Liver (tissue), 9 donors: ENCODE results near the gene CATSPER4. TPM values are rescaled to one million over a fixed set of nuclear protein-coding genes. Genes with fewer than 3 reads are reported as not detected.

Experiments
- DNase-seq: peaks from one replicate; pipeline ENCODE4 v3.0.0-alpha.2; 2017; ENCODE audit warnings: low spot score
- H3K27ac ChIP-seq, 2 donors: one replicate each; pipeline ENCODE4 v1.7.0; 2013; ENCODE audit warnings: inconsistent platforms in 2 of 2, low read length in 2 of 2, control low read depth in 1 of 2, low read depth in 1 of 2, mild to moderate bottlenecking in 1 of 2
- H3K27me3 ChIP-seq, 4 donors: one replicate each; pipeline versions ENCODE4 v1.6.1 to v1.7.0; 2013; ENCODE audit warnings: low read length in 3 of 4, inconsistent platforms in 1 of 4, mild to moderate bottlenecking in 1 of 4, moderate library complexity in 1 of 4; ENCODE audit not compliant: control insufficient read depth in 4 of 4, insufficient read depth in 4 of 4
- H3K36me3 ChIP-seq, 4 donors: one replicate each; pipeline versions ENCODE4 v1.6.1 to v1.7.0; 2013; ENCODE audit warnings: low read length in 3 of 4, mild to moderate bottlenecking in 3 of 4, low read depth in 1 of 4, moderate library complexity in 1 of 4; ENCODE audit not compliant: control insufficient read depth in 4 of 4, insufficient read depth in 3 of 4
- H3K4me1 ChIP-seq, 4 donors: one replicate each; pipeline versions ENCODE4 v1.6.1 to v1.7.0; 2013; ENCODE audit warnings: low read length in 3 of 4, mild to moderate bottlenecking in 3 of 4, moderate library complexity in 1 of 4; ENCODE audit not compliant: control insufficient read depth in 4 of 4, insufficient read depth in 4 of 4
- H3K4me3 ChIP-seq, 3 donors: one replicate each; pipeline versions ENCODE4 v1.6.1 to v1.7.0; 2013; ENCODE audit warnings: low read length in 3 of 3, control low read depth in 1 of 3, low read depth in 1 of 3, mild to moderate bottlenecking in 1 of 3
- H3K9ac ChIP-seq, 2 donors: one replicate each; pipeline ENCODE4 v1.7.0; 2013; ENCODE audit warnings: low read length in 2 of 2, mild to moderate bottlenecking in 2 of 2, moderate library complexity in 2 of 2, control low read depth in 1 of 2, low read depth in 1 of 2
- H3K9me3 ChIP-seq, 4 donors: one replicate each; pipeline versions ENCODE4 v1.6.1 to v1.7.0; 2013; ENCODE audit warnings: low read length in 3 of 4; ENCODE audit not compliant: control insufficient read depth in 4 of 4
- EGR1 ChIP-seq, 2 donors: IDR thresholded peaks; 2 replicates each; pipeline ENCODE4 v1.6.1; 2016 to 2018; ENCODE audit warnings: antibody characterized with exemption in 2 of 2, low read depth in 2 of 2
- FOXA1 ChIP-seq: IDR thresholded peaks from 2 replicates; pipeline ENCODE4 v1.6.1; 2016; ENCODE audit warnings: antibody characterized with exemption
- FOXA2 ChIP-seq: IDR thresholded peaks from 2 replicates; pipeline ENCODE4 v1.6.1; 2016; ENCODE audit warnings: antibody characterized with exemption
- GABPA ChIP-seq, 2 donors: IDR thresholded peaks in 1 of 2; conservative IDR thresholded peaks in 1 of 2; 2 replicates each; pipeline ENCODE4 v1.6.1; 2016; ENCODE audit warnings: antibody characterized with exemption in 2 of 2, mild to moderate bottlenecking in 1 of 2, moderate library complexity in 1 of 2
- HNF4A ChIP-seq, 2 donors: conservative IDR thresholded peaks; 2 replicates each; pipeline ENCODE4 v1.6.1; 2016; ENCODE audit warnings: antibody characterized with exemption in 2 of 2, mild to moderate bottlenecking in 2 of 2
- HNF4G ChIP-seq: IDR thresholded peaks from 2 replicates; pipeline ENCODE4 v1.6.1; 2016; ENCODE audit warnings: antibody characterized with exemption
- JUND ChIP-seq, 2 donors: IDR thresholded peaks; 2 replicates each; pipeline ENCODE4 v1.6.1; 2016; ENCODE audit warnings: antibody characterized with exemption in 2 of 2
- NR2F2 ChIP-seq: IDR thresholded peaks from 2 replicates; pipeline ENCODE4 v1.6.1; 2016; ENCODE audit warnings: antibody characterized with exemption
- RAD21 ChIP-seq, 2 donors: IDR thresholded peaks; 2 replicates each; pipeline ENCODE4 v1.6.1; 2016; ENCODE audit warnings: antibody characterized with exemption in 2 of 2, mild to moderate bottlenecking in 2 of 2
- RXRA ChIP-seq, 2 donors: IDR thresholded peaks; 2 replicates each; pipeline ENCODE4 v1.6.1; 2017 to 2018; ENCODE audit warnings: antibody characterized with exemption in 2 of 2, mild to moderate bottlenecking in 1 of 2
- SP1 ChIP-seq: IDR thresholded peaks from 2 replicates; pipeline ENCODE4 v1.6.1; 2018; ENCODE audit warnings: antibody characterized with exemption, mild to moderate bottlenecking
- TAF1 ChIP-seq: conservative IDR thresholded peaks from 2 replicates; pipeline ENCODE4 v1.6.1; 2016; ENCODE audit warnings: antibody characterized with exemption, mild to moderate bottlenecking
- YY1 ChIP-seq: IDR thresholded peaks from 2 replicates; pipeline ENCODE4 v1.6.1; 2016; ENCODE audit warnings: antibody characterized with exemption, mild to moderate bottlenecking
- WGBS: extraction: QIAGEN DNeasy Blood & Tissue Kit; methylation state at CpG from one replicate; pipeline ENCODE4 v1.1.7; 2013; 5-methylcytosine and 5-hydroxymethylcytosine counted together
- polyA plus RNA-seq, 2 donors: library from polyadenylated mRNA; stranded (reverse) in 1 of 2; unstranded in 1 of 2; fragments of 200-250 nt in 1 of 2; fragments of >200 nt in 1 of 2; fragmentation: Nextera tagmentation in 1 of 2; extraction: Ambion mirVana in 1 of 2; gene quantifications; one replicate each; pipeline versions ENCODE4 v1.2.1 to v1.2.3, GENCODE V29; 2013 to 2015
- total RNA-seq, 2 donors: library from RNA; depleted of rRNA; stranded (reverse); fragments of >200 nt; gene quantifications; one replicate each; pipeline ENCODE4 v1.2.3, GENCODE V29; 2014
- TF ChIP-seq, protein P1 (sequence below): fragments of 150-350 bp; IDR thresholded peaks from 2 replicates; pipeline ENCODE4 v1.5.1; 2017; ENCODE audit warnings: improper control_type of control experiment, low read depth, low read length; ENCODE audit not compliant: missing input control
- TF ChIP-seq, protein P2 (sequence below): IDR thresholded peaks from 2 replicates; pipeline ENCODE4 v1.6.1; 2016; ENCODE audit warnings: antibody characterized with exemption
- TF ChIP-seq, protein P3 (sequence below): IDR thresholded peaks from 2 replicates; pipeline ENCODE4 v1.6.1; 2016; ENCODE audit warnings: antibody characterized with exemption
- TF ChIP-seq, protein P4 (sequence below): IDR thresholded peaks from 2 replicates; pipeline ENCODE4 v1.6.1; 2016; ENCODE audit warnings: antibody characterized with exemption
- TF ChIP-seq, protein P5 (sequence below): IDR thresholded peaks from 2 replicates; pipeline ENCODE4 v1.6.1; 2016; ENCODE audit warnings: antibody characterized with exemption, mild to moderate bottlenecking
- donor health status: healthy.
- donor health status: healthy.
- donor health status: healthy.
- donor health status: healthy.
- donor health status: healthy.

Gene CATSPER4
- total and polyA plus RNA-seq, 4 donors, result not detected

DNA sequence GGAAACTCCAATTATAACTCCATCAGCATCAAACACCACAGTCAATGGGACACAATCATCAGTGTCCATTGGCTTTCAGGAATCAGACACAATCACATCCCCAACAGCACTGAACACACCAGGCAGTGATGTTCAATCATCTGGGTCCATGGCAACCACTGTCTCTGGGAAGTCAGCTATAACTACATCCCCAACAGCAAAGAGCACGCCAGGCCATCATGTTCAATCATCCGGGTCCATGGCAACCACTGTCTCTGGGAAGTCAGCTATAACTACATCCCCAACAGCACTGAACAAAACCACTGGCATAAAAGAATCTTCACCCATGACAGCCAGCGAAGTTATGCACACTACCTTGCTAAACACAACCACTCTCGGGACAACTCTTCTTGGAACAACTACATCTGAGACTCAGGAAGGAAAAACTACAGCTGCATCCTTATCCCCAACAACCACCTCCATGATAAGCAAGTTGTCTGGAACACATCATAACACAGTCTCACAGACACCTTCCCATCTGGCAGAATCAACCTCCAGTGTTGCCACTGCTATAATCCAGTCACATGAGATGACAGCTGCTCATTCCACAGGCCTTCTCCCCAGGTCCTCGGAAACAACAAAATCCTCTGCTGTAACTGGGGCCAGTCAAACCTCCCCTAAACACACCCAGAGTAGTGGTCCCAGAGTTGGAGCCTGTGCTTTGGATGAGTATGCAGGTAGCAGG, 19.9 kb downstream of the CATSPER4 start:
- TF ChIP-seq RAD21 (IDR thresholded peaks at IDR 0.05) (no peak), EGR1 (IDR thresholded peaks at IDR 0.05; ENCODE audit: low read depth in 2 of 2) (no peak), NR2F2 (no peak), HNF4G (no peak), SP1 (no peak)
- TF ChIP-seq, protein P1, sequence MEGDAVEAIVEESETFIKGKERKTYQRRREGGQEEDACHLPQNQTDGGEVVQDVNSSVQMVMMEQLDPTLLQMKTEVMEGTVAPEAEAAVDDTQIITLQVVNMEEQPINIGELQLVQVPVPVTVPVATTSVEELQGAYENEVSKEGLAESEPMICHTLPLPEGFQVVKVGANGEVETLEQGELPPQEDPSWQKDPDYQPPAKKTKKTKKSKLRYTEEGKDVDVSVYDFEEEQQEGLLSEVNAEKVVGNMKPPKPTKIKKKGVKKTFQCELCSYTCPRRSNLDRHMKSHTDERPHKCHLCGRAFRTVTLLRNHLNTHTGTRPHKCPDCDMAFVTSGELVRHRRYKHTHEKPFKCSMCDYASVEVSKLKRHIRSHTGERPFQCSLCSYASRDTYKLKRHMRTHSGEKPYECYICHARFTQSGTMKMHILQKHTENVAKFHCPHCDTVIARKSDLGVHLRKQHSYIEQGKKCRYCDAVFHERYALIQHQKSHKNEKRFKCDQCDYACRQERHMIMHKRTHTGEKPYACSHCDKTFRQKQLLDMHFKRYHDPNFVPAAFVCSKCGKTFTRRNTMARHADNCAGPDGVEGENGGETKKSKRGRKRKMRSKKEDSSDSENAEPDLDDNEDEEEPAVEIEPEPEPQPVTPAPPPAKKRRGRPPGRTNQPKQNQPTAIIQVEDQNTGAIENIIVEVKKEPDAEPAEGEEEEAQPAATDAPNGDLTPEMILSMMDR, result no peak
- TF ChIP-seq, protein P2, sequence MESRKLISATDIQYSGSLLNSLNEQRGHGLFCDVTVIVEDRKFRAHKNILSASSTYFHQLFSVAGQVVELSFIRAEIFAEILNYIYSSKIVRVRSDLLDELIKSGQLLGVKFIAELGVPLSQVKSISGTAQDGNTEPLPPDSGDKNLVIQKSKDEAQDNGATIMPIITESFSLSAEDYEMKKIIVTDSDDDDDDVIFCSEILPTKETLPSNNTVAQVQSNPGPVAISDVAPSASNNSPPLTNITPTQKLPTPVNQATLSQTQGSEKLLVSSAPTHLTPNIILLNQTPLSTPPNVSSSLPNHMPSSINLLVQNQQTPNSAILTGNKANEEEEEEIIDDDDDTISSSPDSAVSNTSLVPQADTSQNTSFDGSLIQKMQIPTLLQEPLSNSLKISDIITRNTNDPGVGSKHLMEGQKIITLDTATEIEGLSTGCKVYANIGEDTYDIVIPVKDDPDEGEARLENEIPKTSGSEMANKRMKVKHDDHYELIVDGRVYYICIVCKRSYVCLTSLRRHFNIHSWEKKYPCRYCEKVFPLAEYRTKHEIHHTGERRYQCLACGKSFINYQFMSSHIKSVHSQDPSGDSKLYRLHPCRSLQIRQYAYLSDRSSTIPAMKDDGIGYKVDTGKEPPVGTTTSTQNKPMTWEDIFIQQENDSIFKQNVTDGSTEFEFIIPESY, result no peak

DNA sequence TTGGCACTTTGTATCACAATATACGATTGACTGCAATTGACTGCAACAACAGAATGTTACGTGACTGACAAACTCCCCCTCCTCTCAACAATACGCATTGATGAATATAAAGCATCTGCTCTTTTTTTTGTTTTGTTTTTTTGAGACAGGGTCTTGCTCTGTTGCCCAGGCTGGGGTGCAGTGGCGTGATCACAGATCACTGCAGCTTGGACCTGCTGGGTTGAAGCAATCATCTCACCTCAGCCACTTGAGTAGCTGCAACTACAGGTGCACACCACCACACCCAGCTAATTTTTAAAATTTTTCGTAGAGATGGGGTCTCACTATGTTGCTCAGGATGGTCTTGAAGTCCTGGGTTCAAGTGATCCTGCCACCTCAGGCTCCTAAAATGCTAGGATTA, 22.3 kb downstream of the CATSPER4 start:
- H3K27me3 ChIP-seq, result no peaks in the 10 kb centered on the region
- H3K4me3 ChIP-seq, result no peak overlapping the region
- DNase-seq, result no peak
- no peak overlapping the region for H3K27ac ChIP-seq
- no peak overlapping the region for H3K9ac ChIP-seq
- TF ChIP-seq, protein P2, result no peak
- TF ChIP-seq NR2F2 (no peak), HNF4A (conservative IDR thresholded peaks at IDR 0.05) (no peak), SP1 (no peak), EGR1 (IDR thresholded peaks at IDR 0.05; ENCODE audit: low read depth in 2 of 2) (no peak), FOXA2 (no peak), RAD21 (IDR thresholded peaks at IDR 0.05) (no peak), JUND (IDR thresholded peaks at IDR 0.05) (no peak), GABPA (IDR thresholded peaks at IDR 0.05 in 1 of 2, conservative IDR thresholded peaks at IDR 0.05 in 1 of 2) (no peak), FOXA1 (no peak), YY1 (no peak), TAF1 (no peak), HNF4G (no peak), RXRA (IDR thresholded peaks at IDR 0.05) (no peak)
- TF ChIP-seq, protein P3, sequence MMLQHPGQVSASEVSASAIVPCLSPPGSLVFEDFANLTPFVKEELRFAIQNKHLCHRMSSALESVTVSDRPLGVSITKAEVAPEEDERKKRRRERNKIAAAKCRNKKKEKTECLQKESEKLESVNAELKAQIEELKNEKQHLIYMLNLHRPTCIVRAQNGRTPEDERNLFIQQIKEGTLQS, result no peak
- TF ChIP-seq, protein P4, sequence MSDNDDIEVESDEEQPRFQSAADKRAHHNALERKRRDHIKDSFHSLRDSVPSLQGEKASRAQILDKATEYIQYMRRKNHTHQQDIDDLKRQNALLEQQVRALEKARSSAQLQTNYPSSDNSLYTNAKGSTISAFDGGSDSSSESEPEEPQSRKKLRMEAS, result no peak
- TF ChIP-seq, protein P1, result no peak
- TF ChIP-seq, protein P5, sequence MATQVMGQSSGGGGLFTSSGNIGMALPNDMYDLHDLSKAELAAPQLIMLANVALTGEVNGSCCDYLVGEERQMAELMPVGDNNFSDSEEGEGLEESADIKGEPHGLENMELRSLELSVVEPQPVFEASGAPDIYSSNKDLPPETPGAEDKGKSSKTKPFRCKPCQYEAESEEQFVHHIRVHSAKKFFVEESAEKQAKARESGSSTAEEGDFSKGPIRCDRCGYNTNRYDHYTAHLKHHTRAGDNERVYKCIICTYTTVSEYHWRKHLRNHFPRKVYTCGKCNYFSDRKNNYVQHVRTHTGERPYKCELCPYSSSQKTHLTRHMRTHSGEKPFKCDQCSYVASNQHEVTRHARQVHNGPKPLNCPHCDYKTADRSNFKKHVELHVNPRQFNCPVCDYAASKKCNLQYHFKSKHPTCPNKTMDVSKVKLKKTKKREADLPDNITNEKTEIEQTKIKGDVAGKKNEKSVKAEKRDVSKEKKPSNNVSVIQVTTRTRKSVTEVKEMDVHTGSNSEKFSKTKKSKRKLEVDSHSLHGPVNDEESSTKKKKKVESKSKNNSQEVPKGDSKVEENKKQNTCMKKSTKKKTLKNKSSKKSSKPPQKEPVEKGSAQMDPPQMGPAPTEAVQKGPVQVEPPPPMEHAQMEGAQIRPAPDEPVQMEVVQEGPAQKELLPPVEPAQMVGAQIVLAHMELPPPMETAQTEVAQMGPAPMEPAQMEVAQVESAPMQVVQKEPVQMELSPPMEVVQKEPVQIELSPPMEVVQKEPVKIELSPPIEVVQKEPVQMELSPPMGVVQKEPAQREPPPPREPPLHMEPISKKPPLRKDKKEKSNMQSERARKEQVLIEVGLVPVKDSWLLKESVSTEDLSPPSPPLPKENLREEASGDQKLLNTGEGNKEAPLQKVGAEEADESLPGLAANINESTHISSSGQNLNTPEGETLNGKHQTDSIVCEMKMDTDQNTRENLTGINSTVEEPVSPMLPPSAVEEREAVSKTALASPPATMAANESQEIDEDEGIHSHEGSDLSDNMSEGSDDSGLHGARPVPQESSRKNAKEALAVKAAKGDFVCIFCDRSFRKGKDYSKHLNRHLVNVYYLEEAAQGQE, result no peak
- H3K4me1 ChIP-seq, result no peaks in the 10 kb centered on the region
- H3K36me3 ChIP-seq, result no peaks in the 10 kb centered on the region
- no peaks in the 10 kb centered on the region for H3K9me3 ChIP-seq
- 88% methylated on average over 5 of the region's 5 CpGs for WGBS

More for the DNA sequence above, 19.9 kb downstream of the CATSPER4 start:
- no peaks in the 10 kb centered on the region for H3K27me3 ChIP-seq
- no peaks in the 10 kb centered on the region for H3K4me1 ChIP-seq
- H3K9ac ChIP-seq, result no peak overlapping the region
- no peak overlapping the region for H3K4me3 ChIP-seq
- no peaks in the 10 kb centered on the region for H3K9me3 ChIP-seq
- no peaks in the 10 kb centered on the region for H3K36me3 ChIP-seq
- no peak overlapping the region for H3K27ac ChIP-seq
- 88% methylated on average over 5 of the region's 5 CpGs for WGBS
- no peak for DNase-seq
